Amygdala (tissue), 56 donors: ENCODE measurements around the gene TRMT61A.

Experiments used
- DNase-seq, 56 donors: peaks; one replicate each; lab custom pipeline; 2025; lab: John Stamatoyannopoulos, UW

Gene TRMT61A

DNA sequence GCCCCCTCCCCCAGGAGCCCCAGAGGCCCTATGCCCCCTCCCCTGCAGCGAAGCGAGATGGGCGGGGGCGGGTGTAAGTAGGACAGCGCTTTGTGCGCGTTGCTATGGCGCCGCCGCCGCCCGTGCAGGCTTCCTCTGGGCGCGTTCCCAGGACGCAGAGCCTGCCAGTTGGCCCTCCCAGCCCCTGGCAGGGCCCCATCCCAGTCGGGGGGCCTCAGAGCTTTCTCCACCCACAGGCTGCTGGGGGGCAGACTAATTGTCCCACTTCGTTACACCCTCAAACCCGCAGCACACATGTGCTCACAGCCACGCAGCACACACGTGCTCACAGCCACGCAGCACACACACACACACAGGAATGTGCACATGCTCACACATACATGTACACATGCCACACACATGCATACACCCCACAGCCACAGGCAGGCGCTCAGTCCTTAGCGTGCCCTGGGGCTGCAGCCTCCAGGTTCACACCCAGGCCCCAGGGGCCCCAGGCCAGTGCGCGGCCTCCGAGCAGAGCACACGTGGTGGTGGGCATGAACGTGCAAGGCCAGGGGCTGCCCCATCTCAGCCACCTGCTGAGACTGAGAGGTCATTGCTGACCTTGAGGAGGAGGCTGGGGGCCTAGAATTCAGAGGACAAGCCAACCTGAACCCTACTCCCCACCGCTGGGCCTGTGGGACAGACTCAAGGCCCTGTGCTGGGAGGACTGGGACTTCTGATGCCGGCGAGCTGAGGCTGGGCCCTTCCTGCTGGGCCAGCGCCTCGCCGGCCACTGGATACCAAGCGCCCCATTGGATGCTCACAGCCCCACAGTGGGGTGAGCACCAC lies 15.6 kb downstream of the TRMT61A start:
- peak in 52 of 56 donors; percentile 51 to 92 (median 80) for DNase-seq

- DNase-seq, result no peak
These were observed 16.4 kb downstream of the TRMT61A start for GRCh38 chr14:103545219-103545914.

- DNase-seq, result no peak
These were observed 17.1 kb downstream of the TRMT61A start for GRCh38 chr14:103545915-103546651.

- peak in 49 of 56 donors; percentile 35 to 85 (median 64) for DNase-seq
These were observed 17.9 kb downstream of the TRMT61A start for GRCh38 chr14:103546652-103547454.

- no peak for DNase-seq
These were observed 18.5 kb downstream of the TRMT61A start for GRCh38 chr14:103547455-103547940.

GRCh38 chr14:103547941-103548462 lies 19.0 kb downstream of the TRMT61A start:
- DNase-seq, result no peak

GRCh38 chr14:103548463-103549351 lies 19.7 kb downstream of the TRMT61A start:
- DNase-seq, result peak in 21 of 56 donors; percentile 30 to 74 (median 62)

DNA sequence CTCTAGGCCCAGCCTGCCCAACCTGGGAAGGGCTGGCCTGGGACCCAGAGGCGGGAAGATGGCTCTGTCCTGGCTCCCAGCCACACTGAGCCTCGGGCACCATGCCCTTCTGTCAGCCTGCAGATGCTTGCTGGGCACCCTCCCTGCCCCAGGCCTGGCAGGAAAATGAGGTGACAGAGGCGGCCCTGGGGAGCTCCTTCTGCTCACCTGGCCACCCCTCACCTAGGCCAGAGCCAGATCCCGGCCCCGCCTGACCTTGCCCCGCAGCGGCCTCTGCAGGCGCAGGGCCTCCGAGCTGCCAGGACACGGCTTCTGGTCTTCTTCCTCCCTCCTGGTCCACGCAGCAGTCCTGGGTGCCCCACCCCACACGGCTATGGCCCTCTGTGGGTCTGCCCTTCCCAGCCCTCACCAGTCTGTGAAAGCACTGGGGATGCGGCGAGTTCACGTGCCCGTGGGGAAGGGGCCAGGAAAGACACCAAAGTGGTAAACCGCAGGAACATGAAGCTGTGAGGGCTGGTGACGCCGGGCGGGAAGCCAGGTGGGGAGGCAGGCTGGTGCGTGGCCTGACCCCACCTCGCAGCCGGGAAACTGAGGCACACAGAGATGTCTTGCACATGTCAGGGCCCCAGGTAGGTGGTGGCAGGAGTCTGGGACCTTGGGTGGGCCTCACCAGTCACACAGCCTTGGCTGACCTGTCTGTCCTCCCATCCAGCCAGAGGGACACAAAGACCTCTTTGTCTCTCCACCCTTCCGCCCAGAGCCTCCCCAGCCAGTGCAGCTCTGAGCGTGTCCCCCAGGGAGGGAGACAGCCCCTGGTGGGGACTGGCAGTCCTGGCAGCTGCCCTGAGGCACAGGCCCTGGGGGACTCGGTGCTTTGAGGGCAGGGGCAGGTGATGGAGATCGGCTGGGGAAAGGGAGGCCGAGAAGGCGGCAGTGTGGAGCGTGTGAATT lies 20.6 kb downstream of the TRMT61A start:
- DNase-seq, result peak in 50 of 56 donors; percentile 37 to 89 (median 72)

DNA sequence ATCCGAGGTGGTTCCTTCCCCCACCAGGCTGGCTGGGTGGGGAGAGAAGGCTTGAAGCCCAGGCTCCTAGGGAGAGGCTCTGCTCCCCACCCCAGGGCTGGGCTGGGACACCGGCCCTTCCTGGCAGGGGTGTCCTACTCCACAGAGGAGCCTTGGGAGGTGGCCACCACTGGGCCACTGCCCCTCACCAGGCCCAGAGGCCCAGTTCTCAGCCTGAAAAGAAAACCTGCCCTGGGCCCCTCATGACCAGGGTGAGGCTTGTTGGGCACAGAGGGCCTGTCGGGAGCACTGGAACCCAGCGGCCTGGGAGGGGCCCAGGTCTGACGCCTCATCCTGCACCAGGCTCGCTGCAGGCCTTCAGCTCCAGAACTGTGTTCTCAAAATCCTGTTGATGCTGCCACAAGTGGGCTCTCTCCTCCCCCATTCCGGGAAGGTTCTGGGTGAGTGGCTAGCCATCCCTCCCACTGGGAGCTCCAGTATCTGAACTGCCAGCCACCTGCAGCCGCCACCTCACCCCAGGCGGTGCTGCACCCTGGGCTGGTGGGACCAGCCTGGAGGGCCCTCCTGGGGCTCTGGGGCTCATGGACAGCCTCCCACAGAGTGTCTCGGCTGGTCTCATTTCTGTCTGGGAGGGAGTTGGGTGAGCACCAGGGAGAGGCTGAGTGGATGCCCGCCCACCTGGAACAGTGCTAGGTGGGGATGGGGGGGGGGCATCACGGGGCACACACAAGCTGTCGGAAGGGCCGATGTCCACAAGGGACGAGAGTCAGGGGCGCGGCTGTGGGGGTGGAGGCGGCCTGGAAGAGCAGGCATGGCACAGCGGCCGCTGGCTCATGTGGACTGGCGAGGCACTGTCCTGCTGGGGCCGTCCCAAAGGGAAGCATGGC lies 21.7 kb downstream of the TRMT61A start:
- no peak for DNase-seq

DNA sequence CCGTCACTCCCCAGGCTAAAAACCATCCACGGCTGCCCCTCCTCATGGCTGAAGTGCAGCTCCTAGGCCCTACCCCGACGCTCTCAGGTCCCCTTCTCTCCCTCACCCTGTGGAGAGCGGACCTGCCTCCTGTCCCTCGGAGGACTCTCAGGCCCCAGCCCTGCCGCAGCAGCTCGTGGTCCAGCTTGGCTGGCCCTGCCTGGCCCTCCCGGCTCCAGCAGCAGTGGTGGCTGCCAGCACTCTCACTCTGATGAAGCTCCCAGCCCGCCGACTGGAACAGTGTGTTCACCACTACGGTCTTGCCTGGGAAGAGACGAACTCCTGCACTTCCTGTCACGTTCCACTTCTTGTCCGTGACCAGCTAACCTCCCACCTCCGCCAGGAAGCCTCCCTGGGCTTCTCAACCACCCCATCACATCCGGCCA lies 22.4 kb downstream of the TRMT61A start:
- peak in 12 of 56 donors; percentile 39 to 74 (median 55) for DNase-seq

DNA sequence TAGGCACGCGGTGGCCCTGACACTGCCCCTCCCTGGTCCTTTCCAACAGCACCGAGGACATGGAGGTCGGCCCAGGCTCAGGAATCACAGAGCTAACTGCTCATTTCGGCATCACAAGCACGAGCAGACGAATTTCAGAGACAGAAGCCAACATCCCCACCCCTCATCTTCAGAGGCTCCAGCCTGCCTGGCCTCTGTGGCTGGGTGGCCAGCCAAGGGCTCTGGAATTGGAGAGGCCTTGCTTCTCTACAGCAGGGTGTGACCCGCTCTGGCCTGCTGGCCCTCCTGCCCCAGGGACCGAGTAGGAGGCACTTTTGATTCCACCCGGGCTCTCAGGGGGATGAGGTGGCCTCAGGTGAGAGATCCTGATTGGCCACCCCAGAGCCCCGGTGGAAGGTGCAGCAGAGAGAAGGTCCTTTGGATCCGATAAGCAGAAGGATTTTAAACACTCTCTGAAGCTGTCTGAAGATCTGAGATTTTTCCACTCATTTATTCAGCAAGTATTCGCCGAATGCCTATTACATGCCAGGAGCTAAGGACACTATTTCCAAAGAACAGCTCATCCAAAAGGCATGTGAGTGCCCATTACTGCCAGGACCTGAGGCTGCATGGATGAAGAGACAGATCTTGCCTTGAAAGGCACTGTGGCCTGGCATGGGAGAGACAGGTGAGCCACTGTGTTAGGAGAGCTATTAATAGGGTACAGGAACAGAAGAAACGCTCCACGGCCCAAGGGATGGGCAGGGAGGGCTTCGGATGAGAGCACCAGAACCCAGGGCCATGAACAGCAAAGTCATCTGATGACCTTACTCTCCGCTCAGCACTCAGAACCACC lies 23.2 kb downstream of the TRMT61A start:
- no peak for DNase-seq

GRCh38 chr14:103552846-103553210 lies 23.8 kb downstream of the TRMT61A start:
- DNase-seq, result no peak

GRCh38 chr14:103555559-103556337 lies 26.8 kb downstream of the TRMT61A start:
- no peak for DNase-seq

- no peak for DNase-seq
These were observed 28.2 kb downstream of the TRMT61A start for GRCh38 chr14:103556946-103557758.
